ENCODE measurements around the gene CFAP65.

GRCh38 chr2:219029829-219030165, 11.5 kb downstream of the CFAP65 start:
- no peak for TF ChIP-seq SETDB1 (CRISPR knock-in tag; IDR thresholded peaks at IDR 0.05; ENCODE audit: borderline replicate concordance)
- TF ChIP-seq ZNF207 (IDR thresholded peaks at IDR 0.05; ENCODE audit: borderline replicate concordance) = no peak
- TF ChIP-seq CTCF (CRISPR knock-in tag; IDR thresholded peaks at IDR 0.05) = peak; percentile 98
- no peak for TF ChIP-seq SYNCRIP (IDR thresholded peaks at IDR 0.05; ENCODE audit: insufficient read depth, low read depth, low read length)
- no peak for TF ChIP-seq CEBPB (IDR thresholded peaks at IDR 0.05; ENCODE audit: borderline replicate concordance, low read depth, low read length)
- TF ChIP-seq ZFP36L1 (CRISPR knock-in tag; IDR thresholded peaks at IDR 0.05) = no peak
- no peak for TF ChIP-seq GMEB1 (CRISPR knock-in tag; IDR thresholded peaks at IDR 0.05; ENCODE audit: borderline replicate concordance)
- TF ChIP-seq SOX5 (CRISPR knock-in tag; IDR thresholded peaks at IDR 0.05; ENCODE audit: borderline replicate concordance) = peak; percentile 29; the same call in 1 of the 2 replicates
- TF ChIP-seq ZFP37 (CRISPR knock-in tag; IDR thresholded peaks at IDR 0.05; ENCODE audit: borderline replicate concordance) = no peak
- no peak for TF ChIP-seq SALL2 (CRISPR knock-in tag; IDR thresholded peaks at IDR 0.05)
- no peak for TF ChIP-seq SP140L (CRISPR knock-in tag; IDR thresholded peaks at IDR 0.05; ENCODE audit: borderline replicate concordance)

All from HepG2 (cell line).